OCI-LY1 (cell line): Measurements from ENCODE around the gene GSK3B.

ENCODE experiments used
- H2AFZ ChIP-seq: fragments of 200-600 bp; sonication (generic), shearing (Covaris generic); 2 replicates; pipeline ENCODE4 v1.6.0; 2014; ENCODE audit warnings: antibody characterized with exemption, mild to moderate bottlenecking, low read length
- H3F3A ChIP-seq: fragments of 200-600 bp; sonication (generic), shearing (Covaris generic); 2 replicates; pipeline ENCODE4 v1.6.0; 2014; ENCODE audit warnings: mild to moderate bottlenecking, antibody characterized with exemption, low read length, moderate library complexity; ENCODE audit not compliant: insufficient read depth
- H3K27ac ChIP-seq: fragments of 200-600 bp; sonication (generic); 2 replicates; pipeline ENCODE4 v1.5.1; 2014; ENCODE audit warnings: low read length, mixed run types, mild to moderate bottlenecking, low read depth; ENCODE audit not compliant: poor library complexity, severe bottlenecking
- H3K27me3 ChIP-seq: fragments of 200-600 bp; sonication (generic); 2 replicates; pipeline ENCODE4 v1.6.0; 2014; ENCODE audit warnings: antibody characterized with exemption, mild to moderate bottlenecking, low read length, moderate library complexity; ENCODE audit not compliant: insufficient read depth
- H3K36me3 ChIP-seq: fragments of 200-600 bp; sonication (generic); 2 replicates; pipeline ENCODE4 v1.6.1; 2014; ENCODE audit warnings: mild to moderate bottlenecking, antibody characterized with exemption, low read length, moderate library complexity, mixed read lengths; ENCODE audit not compliant: insufficient read depth
- H3K4me1 ChIP-seq: fragments of 200-600 bp; sonication (generic); 2 replicates; pipeline ENCODE4 v1.5.1; 2014; ENCODE audit warnings: mild to moderate bottlenecking, low read length, moderate library complexity; ENCODE audit not compliant: insufficient read depth, severe bottlenecking
- H3K4me2 ChIP-seq: fragments of 200-600 bp; sonication (generic), shearing (Covaris generic); 2 replicates; pipeline ENCODE4 v1.6.1; 2014; ENCODE audit warnings: low read length
- H3K4me3 ChIP-seq: fragments of 200-600 bp; sonication (generic); 2 replicates; pipeline ENCODE4 v1.5.1; 2014; ENCODE audit warnings: low read length, low read depth, mild to moderate bottlenecking, mixed read lengths; ENCODE audit not compliant: poor library complexity, severe bottlenecking
- H3K79me2 ChIP-seq: fragments of 200-600 bp; shearing (Covaris generic); 2 replicates; pipeline ENCODE4 v1.6.1; 2016; ENCODE audit warnings: mixed run types, low read length, mixed read lengths; ENCODE audit not compliant: insufficient read depth
- H3K9ac ChIP-seq: fragments of 200-600 bp; sonication (generic), shearing (Covaris generic); 2 replicates; pipeline ENCODE4 v1.6.1; 2014; ENCODE audit warnings: mild to moderate bottlenecking, low read length, mixed read lengths
- H3K9me2 ChIP-seq: fragments of 200-600 bp; sonication (generic), shearing (Covaris generic); 2 replicates; pipeline ENCODE4 v1.6.1; 2014; ENCODE audit warnings: low read depth, mild to moderate bottlenecking, low read length, mixed read lengths
- H3K9me3 ChIP-seq: fragments of 200-600 bp; shearing (Covaris generic); 2 replicates; pipeline ENCODE4 v1.6.1; 2014; ENCODE audit warnings: low read length, mixed read lengths
- H4K20me1 ChIP-seq: fragments of 200-600 bp; sonication (generic), shearing (Covaris generic); 2 replicates; pipeline ENCODE4 v1.6.0; 2016; ENCODE audit warnings: mild to moderate bottlenecking, low read length; ENCODE audit not compliant: insufficient read depth
- CTCF ChIP-seq: fragments of 200-600 bp; sonication (generic), shearing (Covaris generic); IDR thresholded peaks from 2 replicates; pipeline ENCODE4 v1.5.1; 2017; ENCODE audit warnings: mild to moderate bottlenecking, antibody characterized with exemption, low read length, moderate library complexity, mixed read lengths
- EZH2 ChIP-seq: fragments of 200-600 bp; sonication (generic), shearing (Covaris generic); IDR thresholded peaks from 2 replicates; pipeline ENCODE4 v1.8.0; 2017; ENCODE audit warnings: borderline replicate concordance, mixed run types, mild to moderate bottlenecking, antibody characterized with exemption, low read length, moderate library complexity, mixed read lengths

Gene GSK3B

GRCh38 chr3:119911748-119912147, 182.5 kb downstream of the GSK3B start:
- H2AFZ ChIP-seq, result no peak overlapping the region
- no peaks in the 10 kb centered on the region for H4K20me1 ChIP-seq
- no peak overlapping the region for H3K9ac ChIP-seq
- H3K27me3 ChIP-seq, result no peaks in the 10 kb centered on the region
- H3K4me2 ChIP-seq, result no peak overlapping the region
- TF ChIP-seq EZH2 (no peak), CTCF (no peak)
- no peaks in the 10 kb centered on the region for H3K79me2 ChIP-seq
- no peak overlapping the region for H3K4me3 ChIP-seq
- no peaks in the 10 kb centered on the region for H3F3A ChIP-seq
- no peak overlapping the region for H3K27ac ChIP-seq
- H3K9me2 ChIP-seq, result no peaks in the 10 kb centered on the region
- H3K36me3 ChIP-seq, result peaks cover 46% of the 10 kb centered on the region; the same call in 1 of the 2 replicates
- no peaks in the 10 kb centered on the region for H3K9me3 ChIP-seq
- no peaks in the 10 kb centered on the region for H3K4me1 ChIP-seq

- Histone ChIP-seq H3K27me3 (no peaks in the 10 kb centered on the region), H3F3A (no peaks in the 10 kb centered on the region), H3K4me1 (no peaks in the 10 kb centered on the region), H3K9ac (no peak overlapping the region), H2AFZ (no peak overlapping the region), H3K36me3 (peaks cover 31% of the 10 kb centered on the region), H3K4me3 (no peak overlapping the region), H3K4me2 (no peak overlapping the region), H3K79me2 (no peaks in the 10 kb centered on the region), H3K9me3 (no peaks in the 10 kb centered on the region), H3K9me2 (no peaks in the 10 kb centered on the region), H3K27ac (no peak overlapping the region), H4K20me1 (no peaks in the 10 kb centered on the region)
- TF ChIP-seq CTCF (no peak), EZH2 (no peak)
Measured at GRCh38 chr3:119902061-119902460, 192.2 kb downstream of the GSK3B start.

DNA sequence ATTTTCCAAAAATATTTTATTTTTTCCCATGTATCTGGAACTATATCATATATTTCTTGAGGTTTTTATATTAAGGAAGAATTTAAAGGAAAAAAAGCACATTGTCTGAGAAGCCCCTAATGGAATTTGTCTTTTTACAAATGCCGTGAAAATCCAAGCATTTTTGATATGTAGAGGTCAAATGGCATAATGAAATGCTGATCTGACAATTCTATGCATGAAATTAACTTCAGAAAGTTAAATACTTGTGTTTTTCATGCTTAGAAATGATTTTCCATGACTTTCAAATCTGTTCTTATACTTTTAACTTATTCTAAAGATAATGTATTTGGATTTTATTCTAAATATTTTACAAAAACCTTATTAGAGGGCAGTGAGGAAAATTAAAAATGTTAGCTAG, 193.1 kb downstream of the GSK3B start:
- no peaks in the 10 kb centered on the region for H3K9me3 ChIP-seq

More for the DNA sequence above, 193.1 kb downstream of the GSK3B start:
- TF ChIP-seq EZH2 (no peak), CTCF (no peak)
- Histone ChIP-seq H4K20me1 (no peaks in the 10 kb centered on the region), H3K9ac (no peak overlapping the region), H3K4me2 (no peak overlapping the region), H2AFZ (no peak overlapping the region), H3K27ac (no peak overlapping the region), H3K4me3 (no peak overlapping the region), H3K9me2 (no peaks in the 10 kb centered on the region), H3F3A (no peaks in the 10 kb centered on the region), H3K27me3 (no peaks in the 10 kb centered on the region), H3K36me3 (peaks cover 25% of the 10 kb centered on the region), H3K4me1 (no peaks in the 10 kb centered on the region), H3K79me2 (no peaks in the 10 kb centered on the region)
